Measurements from ENCODE around the gene LRRC43.

Gene LRRC43

DNA sequence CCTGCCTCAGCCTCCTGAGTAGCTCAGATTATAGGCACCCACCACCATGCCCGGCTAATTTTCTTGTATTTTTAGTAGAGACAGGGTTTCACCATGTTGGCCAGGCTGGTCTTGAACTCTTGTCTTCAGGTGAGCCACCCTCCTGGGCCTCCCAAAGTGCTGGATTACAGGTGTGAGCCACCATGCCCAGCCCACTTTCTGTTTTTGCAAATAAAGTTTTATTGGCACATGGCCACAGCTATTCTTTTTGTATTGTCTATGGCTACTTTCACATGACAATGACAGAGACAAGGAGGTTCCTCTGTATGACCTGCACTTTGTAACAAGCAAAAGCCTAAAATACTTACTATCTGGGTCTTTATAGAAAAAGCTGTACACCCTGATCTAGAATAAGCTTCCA, 62.6 kb downstream of the LRRC43 start:
- no peak overlapping the region for H3K9ac ChIP-seq (ENCODE audit: low read length)
- no peaks in the 10 kb centered on the region for H3K27me3 ChIP-seq (ENCODE audit: control insufficient read depth, insufficient read depth, low read length)
- peaks cover 6% of the 10 kb centered on the region for H3K36me3 ChIP-seq (ENCODE audit: control insufficient read depth, insufficient read depth, low read length)
- no peak overlapping the region for H3K4me3 ChIP-seq (ENCODE audit: low read length)
- H3K4me1 ChIP-seq (ENCODE audit: control insufficient read depth, insufficient read depth, low read length): no peaks in the 10 kb centered on the region
- H3K9me3 ChIP-seq (ENCODE audit: control insufficient read depth, low read length): no peaks in the 10 kb centered on the region

- peaks cover 7% of the 10 kb centered on the region for H3K36me3 ChIP-seq (ENCODE audit: control insufficient read depth, insufficient read depth, low read length)
Measured at GRCh38 chr12:122250047-122250446, 67.1 kb downstream of the LRRC43 start.

DNA sequence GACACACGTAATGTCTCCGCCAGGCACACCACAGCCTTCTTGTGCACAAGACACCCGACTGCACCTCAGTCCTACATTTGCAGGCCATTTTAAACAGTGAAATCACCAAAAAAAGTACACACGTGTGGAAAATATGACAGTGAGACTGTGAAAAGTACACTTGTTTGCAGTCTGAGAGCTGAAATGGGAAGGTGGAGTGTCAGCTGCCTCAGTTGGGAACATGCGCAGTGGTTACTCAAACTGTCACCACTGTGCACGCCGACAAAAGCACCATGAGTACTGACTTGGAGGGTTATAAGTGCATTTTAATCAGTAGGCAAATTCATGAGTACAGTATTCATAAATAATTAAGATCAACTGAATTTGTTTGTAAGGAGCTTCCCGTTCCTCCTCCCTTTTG, 67.6 kb downstream of the LRRC43 start:
- peaks cover 7% of the 10 kb centered on the region for H3K36me3 ChIP-seq (ENCODE audit: control insufficient read depth, insufficient read depth, low read length)
- H3K9me3 ChIP-seq (ENCODE audit: control insufficient read depth, low read length): no peaks in the 10 kb centered on the region
- H3K9ac ChIP-seq (ENCODE audit: low read length): no peak overlapping the region

More at GRCh38 chr12:122250047-122250446, 67.1 kb downstream of the LRRC43 start:
- no peaks in the 10 kb centered on the region for H3K27me3 ChIP-seq (ENCODE audit: control insufficient read depth, insufficient read depth, low read length)
- no peak overlapping the region for H3K4me3 ChIP-seq (ENCODE audit: low read length)
- no peaks in the 10 kb centered on the region for H3K4me1 ChIP-seq (ENCODE audit: control insufficient read depth, insufficient read depth, low read length)
- H3K9me3 ChIP-seq (ENCODE audit: control insufficient read depth, low read length): no peaks in the 10 kb centered on the region
- H3K9ac ChIP-seq (ENCODE audit: low read length): no peak overlapping the region

More for the DNA sequence above, 67.6 kb downstream of the LRRC43 start:
- Histone ChIP-seq H3K4me3 (ENCODE audit: low read length) (no peak overlapping the region), H3K4me1 (ENCODE audit: control insufficient read depth, insufficient read depth, low read length) (no peaks in the 10 kb centered on the region), H3K27me3 (ENCODE audit: control insufficient read depth, insufficient read depth, low read length) (no peaks in the 10 kb centered on the region)

Measured in mucosa of stomach (tissue), 1 donor.